Measurements from ENCODE around the gene GCLC.

DNA sequence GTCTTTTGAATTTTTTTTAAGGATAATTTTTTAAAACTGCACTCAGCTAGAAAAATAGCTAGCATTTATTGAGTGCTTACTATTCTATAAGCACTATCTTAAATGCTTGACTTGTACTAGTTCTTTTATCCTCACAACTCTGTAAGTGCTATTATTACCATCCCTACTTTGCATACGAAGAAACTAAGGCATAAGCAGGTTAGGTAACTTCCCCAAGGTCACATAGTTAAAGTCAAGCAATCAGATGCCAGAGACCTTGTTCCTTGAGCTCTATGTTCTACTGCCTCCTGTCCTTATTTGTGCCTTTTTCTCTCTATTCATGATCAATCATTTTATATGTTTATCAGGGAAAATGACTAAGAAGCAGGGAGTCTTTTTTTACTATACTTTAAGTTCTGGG is 65.0 kb downstream of the GCLC start:
- TF ChIP-seq, protein P1, sequence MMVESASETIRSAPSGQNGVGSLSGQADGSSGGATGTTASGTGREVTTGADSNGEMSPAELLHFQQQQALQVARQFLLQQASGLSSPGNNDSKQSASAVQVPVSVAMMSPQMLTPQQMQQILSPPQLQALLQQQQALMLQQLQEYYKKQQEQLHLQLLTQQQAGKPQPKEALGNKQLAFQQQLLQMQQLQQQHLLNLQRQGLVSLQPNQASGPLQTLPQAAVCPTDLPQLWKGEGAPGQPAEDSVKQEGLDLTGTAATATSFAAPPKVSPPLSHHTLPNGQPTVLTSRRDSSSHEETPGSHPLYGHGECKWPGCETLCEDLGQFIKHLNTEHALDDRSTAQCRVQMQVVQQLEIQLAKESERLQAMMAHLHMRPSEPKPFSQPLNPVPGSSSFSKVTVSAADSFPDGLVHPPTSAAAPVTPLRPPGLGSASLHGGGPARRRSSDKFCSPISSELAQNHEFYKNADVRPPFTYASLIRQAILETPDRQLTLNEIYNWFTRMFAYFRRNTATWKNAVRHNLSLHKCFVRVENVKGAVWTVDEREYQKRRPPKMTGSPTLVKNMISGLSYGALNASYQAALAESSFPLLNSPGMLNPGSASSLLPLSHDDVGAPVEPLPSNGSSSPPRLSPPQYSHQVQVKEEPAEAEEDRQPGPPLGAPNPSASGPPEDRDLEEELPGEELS (CRISPR knock-in tag; IDR thresholded peaks at IDR 0.05), result no peak
- TF ChIP-seq ZNF416 (CRISPR knock-in tag; IDR thresholded peaks at IDR 0.05) (no peak), ETV6 (CRISPR knock-in tag; IDR thresholded peaks at IDR 0.05) (no peak), JUN (CRISPR knock-in tag; IDR thresholded peaks at IDR 0.05) (no peak), ELF4 (CRISPR knock-in tag; IDR thresholded peaks at IDR 0.05; ENCODE audit: low read depth) (no peak)
- TF ChIP-seq, protein P2, sequence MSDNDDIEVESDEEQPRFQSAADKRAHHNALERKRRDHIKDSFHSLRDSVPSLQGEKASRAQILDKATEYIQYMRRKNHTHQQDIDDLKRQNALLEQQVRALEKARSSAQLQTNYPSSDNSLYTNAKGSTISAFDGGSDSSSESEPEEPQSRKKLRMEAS (CRISPR knock-in tag; IDR thresholded peaks at IDR 0.05), result no peak
- TF ChIP-seq, protein P3, sequence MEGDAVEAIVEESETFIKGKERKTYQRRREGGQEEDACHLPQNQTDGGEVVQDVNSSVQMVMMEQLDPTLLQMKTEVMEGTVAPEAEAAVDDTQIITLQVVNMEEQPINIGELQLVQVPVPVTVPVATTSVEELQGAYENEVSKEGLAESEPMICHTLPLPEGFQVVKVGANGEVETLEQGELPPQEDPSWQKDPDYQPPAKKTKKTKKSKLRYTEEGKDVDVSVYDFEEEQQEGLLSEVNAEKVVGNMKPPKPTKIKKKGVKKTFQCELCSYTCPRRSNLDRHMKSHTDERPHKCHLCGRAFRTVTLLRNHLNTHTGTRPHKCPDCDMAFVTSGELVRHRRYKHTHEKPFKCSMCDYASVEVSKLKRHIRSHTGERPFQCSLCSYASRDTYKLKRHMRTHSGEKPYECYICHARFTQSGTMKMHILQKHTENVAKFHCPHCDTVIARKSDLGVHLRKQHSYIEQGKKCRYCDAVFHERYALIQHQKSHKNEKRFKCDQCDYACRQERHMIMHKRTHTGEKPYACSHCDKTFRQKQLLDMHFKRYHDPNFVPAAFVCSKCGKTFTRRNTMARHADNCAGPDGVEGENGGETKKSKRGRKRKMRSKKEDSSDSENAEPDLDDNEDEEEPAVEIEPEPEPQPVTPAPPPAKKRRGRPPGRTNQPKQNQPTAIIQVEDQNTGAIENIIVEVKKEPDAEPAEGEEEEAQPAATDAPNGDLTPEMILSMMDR (IDR thresholded peaks at IDR 0.05), result no peak

Data from WTC11 (cell line).